ENCODE results near the gene STK17A.
"Not testable (repeated sequence)": the region's sequence is repeated elsewhere in the genome, so short reads cannot be mapped to it uniquely, and the experiment has no call there.

Gene STK17A

DNA sequence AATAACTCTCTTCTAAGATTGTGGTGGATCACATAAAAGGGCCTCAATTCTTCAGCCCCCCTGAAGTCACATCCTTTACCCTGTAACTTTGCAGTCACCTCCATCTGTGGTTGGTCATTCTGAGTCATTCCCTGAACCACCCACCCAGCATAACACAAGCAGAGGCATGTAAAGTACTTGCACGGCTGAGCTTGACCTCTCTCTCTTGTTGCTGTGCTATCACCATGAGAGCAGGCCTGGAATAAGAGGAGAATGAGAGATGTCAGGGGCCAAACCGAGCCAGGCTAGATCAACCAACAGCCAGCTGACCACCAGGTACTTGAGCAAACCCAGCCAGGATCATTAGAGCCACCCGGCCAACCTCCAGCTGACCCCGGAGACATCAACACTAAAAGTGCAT lies 13.5 kb upstream of the STK17A start:
- DNase-seq, result no peak

DNA sequence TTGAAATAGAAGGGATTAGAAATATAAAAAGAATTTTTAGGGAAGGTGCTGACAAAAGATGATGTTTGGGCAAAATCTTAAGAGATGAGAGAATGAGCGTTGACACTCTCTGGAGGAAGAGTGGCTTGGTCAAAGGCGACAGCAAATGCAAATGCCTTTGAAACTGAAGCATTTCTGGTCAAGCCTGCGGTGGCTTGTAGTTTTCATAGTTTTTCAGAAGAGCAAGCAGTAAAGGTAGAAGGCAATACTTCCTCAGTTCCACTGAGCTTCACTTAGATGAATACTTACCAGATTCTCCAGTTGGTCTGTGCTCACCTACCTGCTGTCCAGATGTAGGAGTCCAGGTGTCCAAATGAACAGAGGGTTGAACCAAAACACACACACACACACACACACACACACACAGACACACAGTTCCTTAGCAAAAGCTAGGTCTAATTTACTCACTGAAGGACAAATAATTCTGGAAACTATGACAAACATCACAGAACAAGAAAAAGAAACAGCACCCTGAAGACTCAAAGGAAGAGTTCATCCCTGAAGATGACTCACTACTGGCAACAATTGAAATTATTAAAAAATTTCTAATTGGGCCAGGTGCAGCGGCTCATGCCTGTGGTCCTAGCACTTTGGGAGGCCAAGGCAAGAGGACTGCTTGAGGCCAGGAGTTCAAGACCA lies 12.1 kb upstream of the STK17A start:
- no peak for DNase-seq

DNA sequence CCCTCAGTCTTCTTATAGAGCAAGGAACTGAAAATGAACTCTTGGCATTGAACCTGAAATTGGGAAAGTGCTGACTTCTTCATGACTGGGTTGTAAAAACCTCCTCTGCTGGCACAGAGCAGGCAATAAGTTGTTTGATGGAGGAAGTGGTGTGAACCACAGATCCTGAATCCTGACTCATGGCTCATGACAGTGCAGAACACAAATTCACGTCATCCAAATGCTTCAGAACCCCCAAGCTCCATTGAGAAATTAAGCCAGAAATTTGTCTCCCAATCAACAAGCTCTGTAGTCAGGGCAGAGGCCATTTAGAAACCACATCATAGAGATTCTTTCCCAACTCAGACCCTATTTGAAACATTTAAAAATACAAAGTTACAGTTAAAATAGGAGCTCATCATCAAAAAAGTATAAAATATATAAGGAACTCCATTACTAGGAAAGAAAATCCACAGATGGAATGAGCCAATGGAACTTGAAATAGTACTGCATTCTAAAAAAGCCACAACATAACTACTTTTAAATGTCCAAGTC lies 10.3 kb upstream of the STK17A start:
- DNase-seq, result no peak

DNA sequence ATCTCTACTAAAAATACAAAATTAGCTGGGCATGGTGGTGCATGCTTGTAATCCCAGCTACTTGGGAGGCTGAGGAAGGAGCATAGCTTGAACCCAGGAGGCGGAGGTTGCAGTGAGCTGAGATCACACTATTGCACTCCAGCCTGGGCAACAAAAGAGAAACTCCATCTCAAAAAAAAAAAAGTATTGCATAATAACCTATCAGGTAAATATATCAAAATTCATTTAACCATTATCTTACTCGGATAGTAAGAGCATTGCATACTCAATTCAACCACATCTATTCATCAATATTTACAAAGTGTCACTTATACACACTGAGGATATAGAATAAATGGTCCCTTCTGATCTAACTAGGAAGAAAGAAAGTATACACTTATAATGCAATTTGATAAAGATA lies 9.1 kb upstream of the STK17A start:
- DNase-seq, result not testable (repeated sequence)

DNA sequence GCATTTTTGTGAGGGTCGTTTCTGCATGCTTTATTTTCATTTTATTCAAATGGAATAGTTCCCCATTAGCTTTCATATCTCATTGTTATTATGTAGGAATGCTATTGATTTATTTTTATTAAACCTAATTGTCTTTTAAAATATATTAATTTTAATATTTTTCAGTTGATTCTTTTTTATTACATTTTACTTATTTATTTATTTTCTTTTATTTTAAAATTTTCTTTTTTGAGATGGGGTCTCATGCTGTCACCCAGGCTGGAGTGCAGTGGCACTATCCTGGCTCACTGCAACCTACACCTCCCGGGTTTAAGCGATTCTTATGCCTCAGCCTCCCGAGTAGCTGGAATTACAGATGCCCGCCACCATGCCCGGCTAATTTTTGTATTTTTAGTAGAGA lies 7.4 kb upstream of the STK17A start:
- no peak for DNase-seq

DNA sequence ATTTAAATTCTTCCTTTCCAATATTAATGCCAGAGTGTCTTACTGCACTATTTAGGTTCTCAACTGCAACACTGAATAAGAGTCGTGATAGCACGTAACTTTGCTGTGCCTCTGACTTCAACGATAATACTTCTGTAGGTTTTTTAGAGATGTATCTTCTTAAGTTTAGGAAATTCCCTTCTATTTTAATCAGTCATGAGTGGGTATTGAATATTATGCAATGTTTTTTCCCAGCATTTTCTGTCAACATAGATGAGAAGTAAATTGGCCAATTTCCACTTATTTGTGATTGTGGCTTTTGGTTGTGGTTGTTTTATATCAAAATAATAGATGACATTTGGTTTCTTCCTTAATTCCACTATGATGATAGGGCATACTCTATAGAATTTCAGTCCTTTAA lies 6.7 kb upstream of the STK17A start:
- DNase-seq, result no peak

DNA sequence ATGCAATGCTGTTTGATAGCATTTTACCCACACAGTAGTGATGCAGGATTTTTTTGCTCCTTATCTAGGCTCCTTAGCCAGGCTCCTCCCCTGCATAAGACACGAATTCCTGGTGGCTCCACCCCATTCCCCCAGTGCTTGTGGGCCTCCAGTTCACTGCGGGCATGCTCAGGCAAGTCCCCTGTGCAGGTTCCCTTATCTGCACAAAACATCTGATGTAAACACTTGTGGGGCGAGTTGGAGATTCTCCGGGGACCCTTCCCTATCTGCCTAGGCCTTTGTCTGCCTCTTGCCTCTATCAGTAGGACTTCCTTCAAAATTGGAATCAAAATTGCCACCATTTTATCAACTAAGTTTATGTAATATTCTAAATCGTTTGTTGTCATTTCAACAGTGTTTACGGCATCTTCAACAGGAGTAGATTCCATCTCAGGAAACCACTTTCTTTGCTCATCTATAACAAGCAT lies 5.4 kb upstream of the STK17A start:
- DNase-seq, result no peak

DNA sequence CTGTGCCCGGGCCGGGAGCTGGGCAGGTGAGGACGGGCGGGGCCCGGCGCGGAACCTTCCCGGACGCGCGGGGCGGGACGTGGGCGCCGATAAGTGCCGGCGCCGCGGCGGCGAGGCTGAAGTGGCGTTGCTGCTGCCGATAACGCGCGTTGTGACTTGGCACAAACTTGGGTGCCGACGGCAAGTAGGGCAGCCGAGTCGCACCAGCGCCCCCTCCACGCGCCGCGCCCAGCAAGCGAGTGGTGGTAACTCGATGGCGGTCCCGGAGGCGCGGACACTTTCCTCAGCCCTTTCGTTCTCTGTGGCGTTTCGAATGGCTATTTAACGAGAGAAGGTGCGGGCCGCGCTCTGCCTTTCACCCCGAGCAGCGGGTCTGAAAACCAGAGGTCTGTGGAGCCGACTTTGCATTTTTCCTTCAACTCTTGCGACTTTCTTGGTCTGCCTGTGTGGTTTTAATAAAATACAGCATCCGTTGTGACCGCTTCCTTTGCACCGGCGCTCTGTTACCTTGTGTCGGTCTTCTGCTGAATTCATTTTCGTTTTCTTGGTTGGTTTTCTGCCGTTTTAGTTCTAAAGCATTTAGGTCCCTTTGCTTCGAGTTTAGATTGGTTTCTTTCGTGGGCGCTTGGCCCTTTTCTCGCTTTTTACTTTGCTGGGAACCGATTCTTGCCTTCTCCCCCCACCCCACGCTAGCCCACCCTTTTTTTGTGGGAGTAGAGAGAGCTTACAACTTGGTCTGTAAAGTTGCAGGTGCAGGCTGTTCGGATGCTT lies 701 bp downstream of the STK17A start:
- peak; percentile 33 for DNase-seq

DNA sequence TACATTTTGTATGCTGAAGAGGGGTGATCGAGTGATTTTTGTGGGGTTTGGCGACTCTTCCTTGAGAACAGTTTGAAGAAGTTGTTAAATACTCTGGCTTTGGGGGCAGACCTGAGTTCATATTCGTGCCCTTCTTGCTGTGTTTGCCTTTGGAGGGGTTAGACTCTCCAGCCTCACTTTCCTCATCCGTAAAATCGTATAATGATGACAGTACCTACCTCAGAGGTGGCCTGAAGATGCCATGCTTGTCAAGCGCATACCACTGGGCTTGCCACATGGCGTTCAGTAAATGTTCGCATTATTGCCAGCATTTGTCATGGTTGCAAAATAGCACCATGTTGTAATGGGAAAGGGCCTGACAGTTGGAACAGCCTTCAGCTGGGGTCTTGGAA lies 1.3 kb downstream of the STK17A start:
- no peak for DNase-seq

DNA sequence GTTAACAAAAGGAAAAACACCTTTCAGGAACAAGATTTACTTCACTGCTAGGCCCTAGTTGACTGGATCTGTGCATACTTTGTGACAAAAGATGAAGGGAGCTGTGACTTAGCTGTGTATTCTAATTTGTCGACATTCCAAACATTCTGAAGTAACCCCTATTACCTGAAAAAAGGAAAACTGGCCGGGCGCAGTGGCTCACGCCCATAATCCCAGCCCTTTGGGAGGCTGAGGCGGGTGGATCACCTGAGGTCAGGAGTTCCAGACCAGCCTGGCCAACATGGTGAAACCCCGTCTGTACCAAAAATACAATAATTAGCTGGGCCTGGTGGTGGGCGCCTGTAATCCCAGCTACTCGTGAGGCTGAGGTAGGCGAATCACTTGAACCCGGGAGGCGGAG lies 1.8 kb downstream of the STK17A start:
- not testable (repeated sequence) for DNase-seq

DNA sequence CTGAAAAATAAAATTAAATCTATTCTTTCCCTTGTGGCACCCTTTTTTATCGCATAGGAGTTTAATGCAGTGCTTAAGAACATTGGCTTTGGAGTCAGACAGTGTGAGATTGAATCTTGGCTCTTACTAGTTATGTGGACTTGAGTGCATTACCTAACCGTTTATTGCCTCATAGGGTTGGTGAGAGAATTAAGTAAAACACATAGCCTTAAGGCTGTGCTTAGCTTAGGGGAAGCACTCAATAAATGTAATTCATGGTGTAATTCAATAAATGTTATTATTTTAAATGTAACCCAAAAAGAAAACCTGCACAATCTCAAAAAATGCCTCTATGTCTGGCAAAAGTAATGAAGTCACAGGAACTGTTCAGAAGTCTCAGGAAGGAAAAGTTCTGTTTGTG lies 2.7 kb downstream of the STK17A start:
- DNase-seq, result no peak

DNA sequence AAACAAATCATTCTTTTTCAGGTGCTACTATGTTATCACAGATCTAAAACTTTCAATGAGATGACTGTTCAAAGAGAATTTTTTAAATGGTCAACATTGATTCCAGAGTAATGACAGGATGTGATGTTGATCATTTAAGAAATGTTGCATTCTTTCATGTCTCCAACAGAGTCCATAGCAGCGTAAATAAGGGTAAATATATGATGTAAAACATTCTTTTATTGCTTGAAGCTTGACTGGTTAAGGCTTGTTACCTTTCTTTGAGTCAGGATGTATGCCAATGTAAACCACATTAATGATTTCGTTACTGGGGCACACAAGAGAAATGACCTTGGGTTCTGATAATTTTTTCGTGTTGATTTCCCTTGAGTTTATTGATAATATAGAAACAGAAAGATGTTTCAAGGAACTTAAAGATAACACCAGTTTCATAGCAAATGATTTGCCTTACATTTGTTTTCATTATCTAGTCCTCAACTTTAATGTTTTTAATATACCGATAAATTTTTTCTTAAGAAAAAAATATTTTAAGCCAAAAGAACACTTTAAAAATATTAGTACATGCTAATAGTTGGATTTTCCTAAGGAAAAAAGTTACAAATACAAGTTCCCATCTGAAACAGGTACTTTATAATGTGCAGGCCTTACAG lies 3.5 kb downstream of the STK17A start:
- DNase-seq, result no peak

DNA sequence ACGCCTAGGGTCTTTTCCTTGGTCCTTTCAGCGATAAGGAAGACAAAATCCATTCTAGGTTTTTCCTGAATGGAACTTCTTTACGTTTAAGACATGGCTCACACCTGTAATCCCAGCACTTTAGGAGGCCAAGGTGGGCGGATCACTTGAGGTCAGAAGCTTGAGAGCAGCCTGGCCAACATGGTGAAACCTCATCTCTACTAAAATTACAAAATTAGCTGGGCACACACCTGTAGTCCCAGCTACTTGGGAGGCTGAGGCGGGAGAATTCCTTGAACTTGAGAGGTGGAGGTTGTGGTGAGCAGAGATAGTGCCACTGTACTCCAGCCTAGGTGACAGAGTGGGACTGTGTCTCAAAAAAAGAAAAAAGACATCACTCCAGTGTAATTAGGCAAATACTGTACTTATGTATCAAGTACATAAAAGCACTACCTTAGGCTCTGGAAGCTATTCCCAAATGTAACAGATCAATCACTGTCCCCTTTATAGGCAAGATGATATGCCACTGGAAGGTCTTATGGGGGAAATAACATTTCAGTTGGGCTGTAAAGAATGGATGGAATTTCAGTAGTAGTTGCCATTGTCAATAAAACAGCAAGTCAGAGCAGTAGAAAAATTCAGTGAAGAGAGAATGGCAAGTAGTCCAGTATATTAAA lies 5.7 kb downstream of the STK17A start:
- no peak for DNase-seq

DNA sequence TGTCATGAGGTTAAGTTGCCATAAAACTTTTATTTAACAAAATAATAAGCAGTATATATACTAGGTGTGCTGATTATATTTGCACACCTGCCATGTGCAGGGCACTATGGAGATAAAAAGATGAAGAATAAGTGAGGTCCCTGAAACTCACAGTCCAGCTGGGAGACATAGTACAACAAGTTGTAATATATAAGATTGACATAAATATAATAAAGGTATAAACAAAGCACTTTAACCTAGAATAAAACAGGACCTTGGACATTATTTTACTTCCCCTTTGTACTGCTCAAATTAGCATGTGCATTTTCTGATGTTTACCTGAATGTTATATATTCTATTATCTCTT lies 6.2 kb downstream of the STK17A start:
- no peak for DNase-seq

DNA sequence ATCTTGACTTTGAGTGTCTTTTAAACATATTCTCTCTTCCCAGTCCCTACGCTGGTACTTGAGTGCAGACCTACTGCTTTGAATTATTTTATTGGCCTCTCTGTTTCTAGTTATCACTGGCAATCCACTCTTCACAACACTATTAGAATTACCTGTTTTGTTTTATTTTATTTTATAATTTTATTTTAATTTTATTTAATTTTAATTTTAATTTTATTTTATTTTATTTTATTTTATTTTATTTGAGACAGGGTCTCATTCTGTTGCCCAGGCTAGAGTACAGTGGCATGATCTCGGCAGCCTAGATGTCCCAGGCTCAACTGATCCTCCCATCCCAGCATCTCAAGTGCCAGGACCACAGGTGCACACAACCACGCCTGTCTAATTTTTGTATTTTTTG lies 6.8 kb downstream of the STK17A start:
- no peak for DNase-seq

DNA sequence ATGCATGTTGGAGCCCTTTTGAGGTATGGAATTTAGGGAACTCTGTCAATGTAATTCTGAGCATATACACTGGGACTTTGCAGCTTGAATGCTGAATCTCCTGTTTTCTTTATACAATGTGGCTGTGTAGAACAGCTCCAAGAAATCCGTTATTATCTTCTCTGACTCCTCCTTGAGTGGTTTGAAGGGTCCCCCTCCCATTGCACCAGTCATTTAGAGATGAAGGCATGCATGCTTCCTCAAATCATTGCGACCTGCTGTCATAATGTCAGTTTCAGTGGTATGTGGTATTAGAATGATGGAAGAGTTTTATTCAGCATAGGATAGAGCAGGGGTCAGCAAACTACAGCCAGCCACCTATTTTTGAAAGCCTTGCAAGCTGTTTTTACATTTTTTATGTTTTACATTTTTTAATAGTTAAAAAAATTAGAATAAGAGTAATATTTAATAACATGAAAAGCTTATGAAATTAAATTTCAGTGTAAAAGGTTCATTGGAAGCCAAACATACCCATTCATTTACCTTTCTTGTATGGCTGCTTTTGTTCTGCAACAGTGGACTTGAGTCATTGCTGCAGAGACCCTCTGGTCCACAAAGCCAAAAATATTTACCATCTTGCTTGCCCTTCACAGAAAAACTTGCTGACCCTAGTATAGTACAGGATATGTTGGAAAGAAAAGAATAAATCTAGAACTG lies 8.1 kb downstream of the STK17A start:
- DNase-seq, result no peak

DNA sequence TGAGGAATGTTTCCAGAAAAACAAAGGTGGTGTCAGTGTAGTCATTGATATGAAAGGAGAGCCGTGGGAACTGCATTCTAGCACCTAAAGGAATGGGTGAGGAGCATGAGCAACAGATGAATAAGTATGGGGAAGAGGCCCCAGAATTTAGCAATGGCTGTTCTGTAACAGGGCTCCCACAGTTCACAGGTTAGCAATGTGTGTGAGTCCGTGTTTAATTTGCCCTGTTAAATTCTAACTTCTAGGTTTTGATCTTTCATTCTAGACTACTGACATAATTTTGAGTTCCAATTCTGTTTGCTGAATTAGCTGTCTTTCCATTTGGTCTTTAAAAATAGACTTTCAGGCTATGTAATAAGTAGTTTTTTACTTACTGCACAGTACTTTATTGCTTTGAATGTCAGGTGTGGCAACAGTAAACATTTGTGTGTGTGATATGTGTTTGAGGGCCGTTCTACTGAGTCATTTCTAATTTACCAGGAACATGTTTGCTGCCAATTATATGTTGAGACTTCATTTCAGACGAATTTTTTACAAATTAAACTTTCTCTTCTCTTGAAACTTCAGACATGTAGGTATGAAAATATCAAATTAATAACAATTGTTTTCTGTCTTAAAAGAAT lies 8.8 kb downstream of the STK17A start:
- DNase-seq, result no peak

DNA sequence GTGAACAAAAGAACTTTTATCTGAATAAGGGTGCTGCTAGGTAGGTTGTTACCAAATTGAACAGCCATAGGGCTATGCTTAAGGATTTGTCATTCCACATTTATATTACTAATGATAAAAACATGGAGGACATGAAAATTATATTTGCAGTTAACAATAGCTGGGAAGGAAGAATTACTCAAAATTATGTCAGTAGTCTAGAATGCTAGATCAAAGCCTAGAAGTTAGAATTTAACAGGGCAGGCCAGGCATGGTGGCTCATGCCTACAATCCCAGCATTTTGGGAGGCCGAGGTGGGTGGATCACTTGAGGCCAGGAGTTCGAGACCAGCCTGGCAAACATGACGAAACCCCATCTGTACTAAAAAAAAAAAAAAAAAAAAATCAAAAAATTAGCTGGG lies 9.4 kb downstream of the STK17A start:
- DNase-seq, result no peak

DNA sequence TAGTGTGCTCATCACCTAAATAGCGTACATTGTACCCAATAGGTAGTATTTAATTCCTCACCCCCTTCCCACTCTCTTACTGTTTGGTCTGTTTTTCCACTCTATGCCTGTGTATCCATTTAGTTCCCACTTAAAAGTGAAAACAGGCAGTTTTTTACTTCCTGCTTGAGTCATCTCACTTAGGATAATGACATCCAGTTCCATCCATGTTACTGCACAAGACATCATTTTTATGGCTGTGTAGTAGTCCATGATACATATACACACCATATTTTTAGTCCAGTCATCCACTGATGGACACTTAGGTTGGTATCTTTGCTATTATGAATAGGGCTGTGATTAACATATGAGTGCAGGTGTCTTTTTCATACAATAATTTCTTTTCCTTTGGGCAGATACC lies 10.1 kb downstream of the STK17A start:
- no peak for DNase-seq

DNA sequence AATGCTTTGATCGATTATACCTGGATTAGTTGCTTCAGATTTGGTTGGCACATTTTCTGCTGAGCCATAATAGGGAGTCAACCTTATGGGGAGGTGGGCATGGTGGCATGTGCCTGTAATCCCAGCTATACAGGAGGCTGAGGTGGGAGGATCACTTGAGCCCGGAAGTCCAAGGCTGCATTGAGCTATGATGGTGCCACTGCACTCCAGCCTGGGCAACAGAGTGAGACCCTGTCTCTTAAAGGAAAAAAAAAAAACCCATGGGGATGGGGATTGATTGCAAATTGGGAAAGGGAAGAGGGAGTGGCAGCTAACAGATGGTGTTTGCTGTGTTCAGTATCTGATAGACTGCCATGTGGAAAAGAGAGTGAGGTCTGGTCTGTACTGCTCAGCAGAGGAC lies 11.1 kb downstream of the STK17A start:
- no peak for DNase-seq

DNA sequence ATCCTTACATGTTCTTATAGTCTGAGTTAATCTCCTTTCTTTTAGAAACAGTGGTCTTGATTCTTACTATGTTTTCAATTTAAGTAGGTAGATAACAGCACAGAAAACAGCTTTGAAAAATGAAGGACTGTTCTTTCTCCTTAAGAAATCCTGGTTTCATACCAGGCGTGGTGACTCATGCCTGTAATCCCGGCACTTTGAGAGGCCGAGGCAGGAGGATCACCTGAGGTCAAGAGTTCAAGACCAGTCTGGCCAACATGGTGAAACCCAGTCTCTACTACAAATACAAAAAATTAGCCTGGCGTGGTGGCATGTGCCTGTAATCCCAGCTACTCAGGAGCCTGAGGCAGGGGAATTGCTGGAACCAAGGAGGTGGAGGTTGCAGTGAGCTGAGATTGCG lies 13.5 kb downstream of the STK17A start:
- DNase-seq, result not testable (repeated sequence)

DNA sequence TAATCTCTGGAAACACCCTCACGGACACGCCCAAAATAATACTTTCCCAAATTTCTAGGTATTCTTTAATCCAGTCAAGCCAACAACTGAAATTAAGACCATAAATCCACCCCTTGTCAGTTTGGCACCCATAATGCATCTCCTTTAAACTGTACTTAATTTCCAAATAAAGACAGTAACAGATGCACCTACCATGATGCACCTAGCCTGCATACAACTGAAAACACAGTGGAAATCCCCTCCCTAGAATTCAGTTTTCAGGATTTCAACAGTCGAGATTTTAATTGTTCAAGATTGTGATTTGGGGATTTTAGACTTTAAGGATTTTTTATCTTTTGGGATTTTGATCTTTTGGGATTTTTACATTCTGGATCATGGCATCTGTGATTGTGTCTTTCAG lies 17.1 kb downstream of the STK17A start:
- DNase-seq, result no peak

Data from NCI-H510A treated with DMSO at 0.1 percent for 48 hours (cell line).